ENCODE measurements around the gene TRPV6.

- TF ChIP-seq EZH2 (IDR thresholded peaks at IDR 0.05; ENCODE audit: insufficient read depth, poor library complexity, severe bottlenecking) (no peak), EZH2phosphoT487 (IDR thresholded peaks at IDR 0.05; ENCODE audit: insufficient read depth, low read depth) (no peak)
Measured at GRCh38 chr7:142897691-142898090, 12.1 kb upstream of the TRPV6 start.

All from GM23248 (cell line).